HepG2 (cell line): Measurements from ENCODE around the gene CCNYL1.

Source experiments
- ATF3 ChIP-seq: sonication (generic); formaldehyde crosslinking; IDR thresholded peaks from 2 replicates; pipeline ENCODE4 v1.4.0; 2020; ENCODE audit warnings: missing genetic modification reagents
- BHLHE40 ChIP-seq: IDR thresholded peaks from 2 replicates; pipeline ENCODE4 v1.6.1; 2011; ENCODE audit warnings: low read length, improper control_type of control experiment
- NFKB2 ChIP-seq: sonication (generic); formaldehyde crosslinking; IDR thresholded peaks from 2 replicates; pipeline ENCODE4 v1.4.0; 2020; ENCODE audit warnings: missing genetic modification reagents, borderline replicate concordance
- ZFP82 ChIP-seq: sonication (generic); formaldehyde crosslinking; IDR thresholded peaks from 2 replicates; pipeline ENCODE4 v1.5.1; 2020; ENCODE audit warnings: mild to moderate bottlenecking, missing genetic modification reagents, borderline replicate concordance
- ZNF644 ChIP-seq: IDR thresholded peaks from 2 replicates; pipeline ENCODE4 v1.6.1; 2016; ENCODE audit warnings: low read depth
- TF ChIP-seq, protein P1 (sequence below), 2 experiments: IDR thresholded peaks; 2 replicates each; pipeline ENCODE4 v1.6.1; 2011 to 2012; ENCODE audit warnings: low read length in 2 of 2, borderline replicate concordance in 1 of 2, low read depth in 1 of 2, mild to moderate bottlenecking in 1 of 2, moderate library complexity in 1 of 2

DNA sequence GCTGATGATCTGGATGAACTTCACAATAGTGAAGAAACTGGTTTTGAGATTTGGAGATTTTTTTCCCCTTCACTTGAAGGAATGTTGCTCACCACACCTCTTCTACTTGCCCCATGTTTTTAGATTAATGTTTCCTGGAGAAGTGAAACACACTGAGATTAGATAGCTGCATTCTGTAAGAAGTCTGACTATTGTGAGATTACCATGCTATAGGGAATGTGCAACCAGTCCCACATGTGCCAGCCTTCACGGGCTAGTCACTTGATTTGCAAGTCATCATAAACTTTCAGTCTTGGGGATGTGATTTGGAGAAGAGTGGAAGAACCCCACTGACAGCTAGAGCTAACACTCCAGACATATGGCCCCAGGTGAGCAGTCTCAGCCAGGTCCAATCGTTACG is 7.4 kb upstream of the CCNYL1 start:
- TF ChIP-seq ZFP82 (CRISPR knock-in tag): no peak
- no peak for TF ChIP-seq BHLHE40
- no peak for TF ChIP-seq NFKB2
- no peak for TF ChIP-seq ZNF644 (CRISPR knock-in tag)
- TF ChIP-seq, protein P1, sequence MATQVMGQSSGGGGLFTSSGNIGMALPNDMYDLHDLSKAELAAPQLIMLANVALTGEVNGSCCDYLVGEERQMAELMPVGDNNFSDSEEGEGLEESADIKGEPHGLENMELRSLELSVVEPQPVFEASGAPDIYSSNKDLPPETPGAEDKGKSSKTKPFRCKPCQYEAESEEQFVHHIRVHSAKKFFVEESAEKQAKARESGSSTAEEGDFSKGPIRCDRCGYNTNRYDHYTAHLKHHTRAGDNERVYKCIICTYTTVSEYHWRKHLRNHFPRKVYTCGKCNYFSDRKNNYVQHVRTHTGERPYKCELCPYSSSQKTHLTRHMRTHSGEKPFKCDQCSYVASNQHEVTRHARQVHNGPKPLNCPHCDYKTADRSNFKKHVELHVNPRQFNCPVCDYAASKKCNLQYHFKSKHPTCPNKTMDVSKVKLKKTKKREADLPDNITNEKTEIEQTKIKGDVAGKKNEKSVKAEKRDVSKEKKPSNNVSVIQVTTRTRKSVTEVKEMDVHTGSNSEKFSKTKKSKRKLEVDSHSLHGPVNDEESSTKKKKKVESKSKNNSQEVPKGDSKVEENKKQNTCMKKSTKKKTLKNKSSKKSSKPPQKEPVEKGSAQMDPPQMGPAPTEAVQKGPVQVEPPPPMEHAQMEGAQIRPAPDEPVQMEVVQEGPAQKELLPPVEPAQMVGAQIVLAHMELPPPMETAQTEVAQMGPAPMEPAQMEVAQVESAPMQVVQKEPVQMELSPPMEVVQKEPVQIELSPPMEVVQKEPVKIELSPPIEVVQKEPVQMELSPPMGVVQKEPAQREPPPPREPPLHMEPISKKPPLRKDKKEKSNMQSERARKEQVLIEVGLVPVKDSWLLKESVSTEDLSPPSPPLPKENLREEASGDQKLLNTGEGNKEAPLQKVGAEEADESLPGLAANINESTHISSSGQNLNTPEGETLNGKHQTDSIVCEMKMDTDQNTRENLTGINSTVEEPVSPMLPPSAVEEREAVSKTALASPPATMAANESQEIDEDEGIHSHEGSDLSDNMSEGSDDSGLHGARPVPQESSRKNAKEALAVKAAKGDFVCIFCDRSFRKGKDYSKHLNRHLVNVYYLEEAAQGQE (IDR thresholded peaks at IDR 0.05; ENCODE audit: borderline replicate concordance in 1 of 2, low read depth in 1 of 2, low read length in 2 of 2): no peak
- TF ChIP-seq ATF3: no peak
